ENCODE results near the gene MIPEP.

Gene MIPEP

DNA sequence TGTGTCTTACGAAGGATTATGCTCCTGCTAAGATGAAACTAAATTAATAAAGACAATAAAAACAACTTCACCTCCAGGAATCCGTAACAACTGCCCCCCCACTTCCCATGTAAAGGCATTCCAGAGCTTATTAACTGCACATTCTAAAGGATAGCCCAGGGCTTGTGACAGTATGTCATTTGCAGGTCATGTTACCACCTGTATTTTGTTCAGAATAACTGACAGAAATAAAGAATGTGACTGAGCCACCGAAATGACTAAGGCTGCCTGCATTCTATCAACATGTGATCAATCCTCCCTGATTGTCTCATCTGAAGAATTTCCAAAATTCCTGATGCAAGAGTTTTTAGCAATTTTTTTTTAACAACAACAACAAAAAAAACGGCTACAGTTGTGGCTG, 117.2 kb downstream of the MIPEP start:
- TF ChIP-seq NFIC (IDR thresholded peaks at IDR 0.05) (no peak), FOXM1 (IDR thresholded peaks at IDR 0.05; ENCODE audit: borderline replicate concordance, low read depth) (no peak), YY1 (IDR thresholded peaks at IDR 0.05; ENCODE audit: low read depth) (no peak)

DNA sequence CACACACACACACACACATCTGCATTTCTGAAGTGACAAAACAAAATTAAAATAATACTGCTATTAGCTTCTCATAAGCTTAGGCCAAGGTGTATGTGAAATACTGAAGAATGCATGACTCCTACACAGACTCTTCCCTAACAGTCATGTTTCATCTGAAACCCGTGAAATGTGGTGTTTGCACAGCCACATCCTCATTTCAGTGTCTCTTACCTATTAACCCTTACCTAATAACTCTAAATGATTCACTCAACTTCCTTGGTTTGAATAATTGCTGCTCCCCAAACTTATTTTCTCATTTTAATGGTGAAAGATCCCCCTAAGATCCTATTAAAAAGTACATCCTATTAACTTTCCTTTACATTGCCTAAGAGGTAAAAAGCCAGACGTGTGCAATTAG, 117.6 kb downstream of the MIPEP start:
- TF ChIP-seq TAF1 (IDR thresholded peaks at IDR 0.05; ENCODE audit: low read depth) (no peak), EGR1 (IDR thresholded peaks at IDR 0.05) (no peak), YY1 (IDR thresholded peaks at IDR 0.05; ENCODE audit: low read depth) (no peak), FOXM1 (IDR thresholded peaks at IDR 0.05; ENCODE audit: borderline replicate concordance, low read depth) (no peak), TEAD4 (IDR thresholded peaks at IDR 0.05) (no peak), ZBTB7A (IDR thresholded peaks at IDR 0.05; ENCODE audit: low read depth) (no peak), CREB1 (IDR thresholded peaks at IDR 0.05; ENCODE audit: low read depth) (no peak), RAD21 (IDR thresholded peaks at IDR 0.05; ENCODE audit: low read depth) (no peak), NFIC (IDR thresholded peaks at IDR 0.05) (no peak), TCF12 (IDR thresholded peaks at IDR 0.05; ENCODE audit: low read depth) (no peak), EP300 (IDR thresholded peaks at IDR 0.05; ENCODE audit: borderline replicate concordance) (no peak), CEBPB (IDR thresholded peaks at IDR 0.05) (no peak)
- TF ChIP-seq, protein P1, sequence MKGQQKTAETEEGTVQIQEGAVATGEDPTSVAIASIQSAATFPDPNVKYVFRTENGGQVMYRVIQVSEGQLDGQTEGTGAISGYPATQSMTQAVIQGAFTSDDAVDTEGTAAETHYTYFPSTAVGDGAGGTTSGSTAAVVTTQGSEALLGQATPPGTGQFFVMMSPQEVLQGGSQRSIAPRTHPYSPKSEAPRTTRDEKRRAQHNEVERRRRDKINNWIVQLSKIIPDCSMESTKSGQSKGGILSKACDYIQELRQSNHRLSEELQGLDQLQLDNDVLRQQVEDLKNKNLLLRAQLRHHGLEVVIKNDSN (IDR thresholded peaks at IDR 0.05), result no peak
- TF ChIP-seq, protein P2, sequence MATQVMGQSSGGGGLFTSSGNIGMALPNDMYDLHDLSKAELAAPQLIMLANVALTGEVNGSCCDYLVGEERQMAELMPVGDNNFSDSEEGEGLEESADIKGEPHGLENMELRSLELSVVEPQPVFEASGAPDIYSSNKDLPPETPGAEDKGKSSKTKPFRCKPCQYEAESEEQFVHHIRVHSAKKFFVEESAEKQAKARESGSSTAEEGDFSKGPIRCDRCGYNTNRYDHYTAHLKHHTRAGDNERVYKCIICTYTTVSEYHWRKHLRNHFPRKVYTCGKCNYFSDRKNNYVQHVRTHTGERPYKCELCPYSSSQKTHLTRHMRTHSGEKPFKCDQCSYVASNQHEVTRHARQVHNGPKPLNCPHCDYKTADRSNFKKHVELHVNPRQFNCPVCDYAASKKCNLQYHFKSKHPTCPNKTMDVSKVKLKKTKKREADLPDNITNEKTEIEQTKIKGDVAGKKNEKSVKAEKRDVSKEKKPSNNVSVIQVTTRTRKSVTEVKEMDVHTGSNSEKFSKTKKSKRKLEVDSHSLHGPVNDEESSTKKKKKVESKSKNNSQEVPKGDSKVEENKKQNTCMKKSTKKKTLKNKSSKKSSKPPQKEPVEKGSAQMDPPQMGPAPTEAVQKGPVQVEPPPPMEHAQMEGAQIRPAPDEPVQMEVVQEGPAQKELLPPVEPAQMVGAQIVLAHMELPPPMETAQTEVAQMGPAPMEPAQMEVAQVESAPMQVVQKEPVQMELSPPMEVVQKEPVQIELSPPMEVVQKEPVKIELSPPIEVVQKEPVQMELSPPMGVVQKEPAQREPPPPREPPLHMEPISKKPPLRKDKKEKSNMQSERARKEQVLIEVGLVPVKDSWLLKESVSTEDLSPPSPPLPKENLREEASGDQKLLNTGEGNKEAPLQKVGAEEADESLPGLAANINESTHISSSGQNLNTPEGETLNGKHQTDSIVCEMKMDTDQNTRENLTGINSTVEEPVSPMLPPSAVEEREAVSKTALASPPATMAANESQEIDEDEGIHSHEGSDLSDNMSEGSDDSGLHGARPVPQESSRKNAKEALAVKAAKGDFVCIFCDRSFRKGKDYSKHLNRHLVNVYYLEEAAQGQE (IDR thresholded peaks at IDR 0.05; ENCODE audit: low read depth), result no peak
- TF ChIP-seq, protein P3, sequence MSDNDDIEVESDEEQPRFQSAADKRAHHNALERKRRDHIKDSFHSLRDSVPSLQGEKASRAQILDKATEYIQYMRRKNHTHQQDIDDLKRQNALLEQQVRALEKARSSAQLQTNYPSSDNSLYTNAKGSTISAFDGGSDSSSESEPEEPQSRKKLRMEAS (IDR thresholded peaks at IDR 0.05), result no peak

DNA sequence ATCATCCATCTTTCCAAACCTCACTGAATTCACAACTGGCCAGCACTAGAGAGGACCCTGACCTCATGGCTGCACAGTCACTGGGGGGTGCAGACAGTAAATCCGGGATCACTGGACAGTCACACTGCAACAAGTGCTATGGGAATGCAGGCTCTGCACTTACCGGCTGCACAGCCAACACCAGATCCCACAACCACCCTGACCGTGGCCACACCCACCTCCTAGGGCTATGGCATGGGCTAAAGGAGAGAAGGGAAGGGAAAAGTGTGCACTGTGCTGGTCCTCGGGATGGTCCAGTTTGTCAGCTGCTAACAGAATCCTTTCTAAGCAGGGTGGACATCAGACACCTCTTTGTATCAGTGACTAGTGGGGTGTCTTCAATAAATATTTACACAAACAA, 118.2 kb downstream of the MIPEP start:
- TF ChIP-seq TEAD4 (IDR thresholded peaks at IDR 0.05) (no peak), ZBTB7A (IDR thresholded peaks at IDR 0.05; ENCODE audit: low read depth) (no peak), NFIC (IDR thresholded peaks at IDR 0.05) (no peak)
- TF ChIP-seq, protein P3 (IDR thresholded peaks at IDR 0.05), result no peak
- TF ChIP-seq, protein P1 (IDR thresholded peaks at IDR 0.05), result no peak

DNA sequence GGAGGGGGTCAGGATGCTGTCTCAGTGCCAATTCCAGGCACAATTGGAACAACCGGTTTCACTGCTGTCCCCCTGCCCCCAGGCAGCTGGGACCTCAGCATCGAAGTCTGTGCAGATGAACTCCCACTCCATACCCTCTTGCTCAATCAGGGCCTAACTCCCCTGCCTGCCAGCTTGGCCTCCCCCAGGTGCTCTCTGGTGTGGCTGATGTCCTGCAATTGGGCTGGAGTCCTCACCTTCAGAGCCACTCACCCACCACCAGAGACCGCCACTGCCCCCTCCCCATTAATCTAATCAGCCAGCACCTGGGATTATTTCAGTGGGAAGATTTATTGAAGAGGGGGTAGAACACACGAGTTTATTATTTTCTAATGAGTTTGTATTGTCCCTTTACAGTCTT, 118.8 kb downstream of the MIPEP start:
- TF ChIP-seq, protein P1 (IDR thresholded peaks at IDR 0.05), result no peak
- no peak for TF ChIP-seq RAD21 (IDR thresholded peaks at IDR 0.05; ENCODE audit: low read depth)
- no peak for TF ChIP-seq NFIC (IDR thresholded peaks at IDR 0.05)
- TF ChIP-seq CREB1 (IDR thresholded peaks at IDR 0.05; ENCODE audit: low read depth), result no peak
- TF ChIP-seq, protein P3 (IDR thresholded peaks at IDR 0.05), result no peak
- TF ChIP-seq EGR1 (IDR thresholded peaks at IDR 0.05), result no peak
- TF ChIP-seq FOXM1 (IDR thresholded peaks at IDR 0.05; ENCODE audit: borderline replicate concordance, low read depth), result no peak
- no peak for TF ChIP-seq CEBPB (IDR thresholded peaks at IDR 0.05)
- TF ChIP-seq TAF1 (IDR thresholded peaks at IDR 0.05; ENCODE audit: low read depth), result no peak
- no peak for TF ChIP-seq YY1 (IDR thresholded peaks at IDR 0.05; ENCODE audit: low read depth)
- TF ChIP-seq TEAD4 (IDR thresholded peaks at IDR 0.05), result no peak
- TF ChIP-seq ZBTB7A (IDR thresholded peaks at IDR 0.05; ENCODE audit: low read depth), result no peak
- TF ChIP-seq EP300 (IDR thresholded peaks at IDR 0.05; ENCODE audit: borderline replicate concordance), result no peak
- TF ChIP-seq, protein P2 (IDR thresholded peaks at IDR 0.05; ENCODE audit: low read depth), result no peak
- TF ChIP-seq TCF12 (IDR thresholded peaks at IDR 0.05; ENCODE audit: low read depth), result no peak

DNA sequence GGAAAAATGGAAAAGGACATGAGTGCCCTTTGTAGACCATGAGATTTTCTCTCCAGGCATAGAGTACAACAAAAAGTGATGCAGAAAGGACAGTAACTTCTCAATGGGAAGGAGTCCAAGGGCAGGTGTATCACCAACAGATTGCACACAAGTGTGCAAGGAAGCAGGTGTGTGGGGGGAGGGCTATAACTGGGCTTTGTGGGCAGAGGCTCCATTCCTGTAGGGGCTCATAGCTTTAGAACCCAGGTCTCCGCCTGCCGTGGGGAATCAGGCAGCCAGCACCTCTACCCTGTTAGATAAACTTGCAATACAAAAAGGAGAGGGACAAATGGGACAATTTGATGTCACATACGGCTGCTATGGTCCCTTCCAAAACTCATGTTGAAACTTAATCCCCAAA, 119.8 kb downstream of the MIPEP start:
- no peak for TF ChIP-seq CREB1 (IDR thresholded peaks at IDR 0.05; ENCODE audit: low read depth)
- TF ChIP-seq FOXM1 (IDR thresholded peaks at IDR 0.05; ENCODE audit: borderline replicate concordance, low read depth), result no peak
- TF ChIP-seq YY1 (IDR thresholded peaks at IDR 0.05; ENCODE audit: low read depth), result no peak
- no peak for TF ChIP-seq NFIC (IDR thresholded peaks at IDR 0.05)
- TF ChIP-seq, protein P3 (IDR thresholded peaks at IDR 0.05), result no peak
- no peak for TF ChIP-seq TAF1 (IDR thresholded peaks at IDR 0.05; ENCODE audit: low read depth)
- TF ChIP-seq EP300 (IDR thresholded peaks at IDR 0.05; ENCODE audit: borderline replicate concordance), result no peak
- no peak for TF ChIP-seq ZBTB7A (IDR thresholded peaks at IDR 0.05; ENCODE audit: low read depth)
- TF ChIP-seq TEAD4 (IDR thresholded peaks at IDR 0.05), result no peak
